ENCODE data around the gene ACVR1.

Gene ACVR1

DNA sequence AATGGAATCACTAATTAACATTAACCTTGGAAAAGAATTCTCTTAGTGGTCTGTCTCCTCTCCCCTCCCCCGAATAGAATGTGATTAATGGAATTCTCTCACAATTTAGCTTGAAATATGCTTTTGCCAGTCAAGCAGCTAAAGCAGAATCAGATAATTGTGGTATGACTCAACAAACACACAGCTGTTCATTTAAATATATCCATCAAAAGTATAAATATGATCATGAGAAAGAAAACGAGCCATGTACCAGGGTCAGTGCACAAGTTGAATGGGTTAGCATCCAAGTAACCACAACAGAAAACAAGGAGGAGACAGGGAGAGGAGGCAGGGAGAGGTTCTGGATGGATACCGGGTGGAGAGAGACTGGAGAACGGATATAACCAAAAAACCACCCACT is 66.9 kb downstream of the ACVR1 start:
- no peak overlapping the region for H3K18ac ChIP-seq (ENCODE audit: low read length)
- no peak overlapping the region for H3K9ac ChIP-seq (ENCODE audit: low read depth, low read length, poor library complexity)
- no peak overlapping the region for H2BK5ac ChIP-seq (ENCODE audit: low read length)
- H2AFZ ChIP-seq (ENCODE audit: low read length), result no peak overlapping the region
- no peak overlapping the region for H4K91ac ChIP-seq (ENCODE audit: low read depth, low read length, poor library complexity)
- H2AK5ac ChIP-seq (ENCODE audit: low read depth, low read length), result no peak overlapping the region
- no peak overlapping the region for H4K8ac ChIP-seq (ENCODE audit: low read depth, low read length)
- no peak for DNase-seq (ENCODE audit: low spot score)
- no peak overlapping the region for H3K27ac ChIP-seq (replicated peaks; ENCODE audit: low read length)
- no peak overlapping the region for H3K4ac ChIP-seq (ENCODE audit: low read length)
- H2BK120ac ChIP-seq (ENCODE audit: low read depth, low read length), result no peak overlapping the region
- no CpG with 5 or more reads among the region's 4 CpGs for WGBS, 2 donors (ENCODE audit: extremely low coverage in 2 of 2, insufficient read length in 2 of 2, insufficient replicate concordance in 1 of 2)
- no peaks in the 10 kb centered on the region for H3K27me3 ChIP-seq (ENCODE audit: control insufficient read depth in 3 of 3, insufficient read depth in 3 of 3, low read depth in 1 of 3, low read length in 3 of 3)
- no peaks in the 10 kb centered on the region for H3K4me1 ChIP-seq (ENCODE audit: control insufficient read depth in 2 of 2, insufficient read depth in 1 of 2, low read depth in 1 of 2, low read length in 2 of 2)
- H2BK12ac ChIP-seq (ENCODE audit: low read length), result no peak overlapping the region
- no peak overlapping the region for H3K23ac ChIP-seq (ENCODE audit: low read depth, low read length, poor library complexity)
- no peak overlapping the region for H3K4me2 ChIP-seq (ENCODE audit: insufficient read depth, low read length, poor library complexity, severe bottlenecking)
- H3K9me3 ChIP-seq (replicated peaks in 1 of 2; ENCODE audit: control insufficient read depth in 2 of 2, insufficient read depth in 1 of 2, low read depth in 1 of 2, low read length in 2 of 2), result no peaks in the 10 kb centered on the region
- H3K36me3 ChIP-seq (replicated peaks in 1 of 2; ENCODE audit: control insufficient read depth in 2 of 2, insufficient read depth in 2 of 2, low read length in 2 of 2), result no peaks in the 10 kb centered on the region
- H3K79me1 ChIP-seq (ENCODE audit: low read depth, low read length), result no peaks in the 10 kb centered on the region
- H3K14ac ChIP-seq (ENCODE audit: low read length), result no peak overlapping the region
- H2BK15ac ChIP-seq (ENCODE audit: low read length), result no peak overlapping the region
- no peak overlapping the region for H3K4me3 ChIP-seq (ENCODE audit: low read length in 2 of 2)

- H4K8ac ChIP-seq (ENCODE audit: low read depth, low read length), result no peak overlapping the region
- no peaks in the 10 kb centered on the region for H3K79me1 ChIP-seq (ENCODE audit: low read depth, low read length)
- WGBS, 2 donors (ENCODE audit: extremely low coverage in 2 of 2, insufficient read length in 2 of 2, insufficient replicate concordance in 1 of 2), result no CpG with 5 or more reads among the region's 3 CpGs
- no peak overlapping the region for H2AFZ ChIP-seq (ENCODE audit: low read length)
- H3K4ac ChIP-seq (ENCODE audit: low read length), result no peak overlapping the region
- no peak overlapping the region for H2BK12ac ChIP-seq (ENCODE audit: low read length)
- H3K9me3 ChIP-seq (replicated peaks in 1 of 2; ENCODE audit: control insufficient read depth in 2 of 2, insufficient read depth in 1 of 2, low read depth in 1 of 2, low read length in 2 of 2), result no peaks in the 10 kb centered on the region
- no peak overlapping the region for H2BK120ac ChIP-seq (ENCODE audit: low read depth, low read length)
- H3K18ac ChIP-seq (ENCODE audit: low read length), result no peak overlapping the region
- H2BK15ac ChIP-seq (ENCODE audit: low read length), result no peak overlapping the region
- no peak overlapping the region for H3K4me2 ChIP-seq (ENCODE audit: insufficient read depth, low read length, poor library complexity, severe bottlenecking)
- no peak overlapping the region for H3K27ac ChIP-seq (replicated peaks; ENCODE audit: low read length)
- no peak for DNase-seq (ENCODE audit: low spot score)
- no peak overlapping the region for H2BK5ac ChIP-seq (ENCODE audit: low read length)
- no peaks in the 10 kb centered on the region for H3K36me3 ChIP-seq (replicated peaks in 1 of 2; ENCODE audit: control insufficient read depth in 2 of 2, insufficient read depth in 2 of 2, low read length in 2 of 2)
- H3K23ac ChIP-seq (ENCODE audit: low read depth, low read length, poor library complexity), result no peak overlapping the region
- H4K91ac ChIP-seq (ENCODE audit: low read depth, low read length, poor library complexity), result no peak overlapping the region
- H3K9ac ChIP-seq (ENCODE audit: low read depth, low read length, poor library complexity), result no peak overlapping the region
- H3K4me3 ChIP-seq (ENCODE audit: low read length in 2 of 2), result no peak overlapping the region
- no peak overlapping the region for H2AK5ac ChIP-seq (ENCODE audit: low read depth, low read length)
- H3K27me3 ChIP-seq (ENCODE audit: control insufficient read depth in 3 of 3, insufficient read depth in 3 of 3, low read depth in 1 of 3, low read length in 3 of 3), result no peaks in the 10 kb centered on the region
- no peak overlapping the region for H3K14ac ChIP-seq (ENCODE audit: low read length)
- no peaks in the 10 kb centered on the region for H3K4me1 ChIP-seq (ENCODE audit: control insufficient read depth in 2 of 2, insufficient read depth in 1 of 2, low read depth in 1 of 2, low read length in 2 of 2)
Observed at GRCh38 chr2:157808421-157808820, 67.7 kb downstream of the ACVR1 start.

DNA sequence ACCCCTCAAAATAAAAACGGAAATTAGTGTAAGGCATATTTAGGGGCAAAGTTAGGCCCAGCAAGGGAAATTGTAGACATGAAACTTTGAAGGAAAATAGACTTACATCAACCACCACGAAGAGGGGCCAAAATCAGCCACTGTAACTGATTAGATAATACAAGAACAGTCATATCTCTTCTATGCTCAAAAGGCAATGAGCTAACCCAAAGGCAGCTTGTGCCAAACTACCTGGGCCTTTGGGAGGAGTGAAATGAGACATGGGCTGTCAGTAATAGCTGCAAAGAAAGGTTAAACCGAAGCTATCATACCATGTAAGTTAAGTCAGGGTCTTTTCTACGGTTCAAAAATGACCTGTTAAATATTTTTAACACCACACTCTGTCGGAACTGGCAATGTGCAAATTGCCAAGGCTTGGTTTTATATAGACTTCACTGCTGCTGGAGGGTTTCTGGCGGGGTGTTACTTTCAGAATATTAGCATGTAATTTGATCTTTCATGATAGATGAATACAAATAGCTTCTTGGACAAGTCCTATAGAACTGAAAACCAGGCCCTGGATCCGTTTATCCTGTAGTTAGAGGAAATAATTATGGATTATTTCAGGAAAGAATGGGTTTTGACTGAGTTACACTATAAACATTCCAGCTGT is 69.6 kb downstream of the ACVR1 start:
- no peaks in the 10 kb centered on the region for H3K79me1 ChIP-seq (ENCODE audit: low read depth, low read length)
- no peak overlapping the region for H2BK12ac ChIP-seq (ENCODE audit: low read length)
- no peak overlapping the region for H2AFZ ChIP-seq (ENCODE audit: low read length)
- H3K4me3 ChIP-seq (ENCODE audit: low read length in 2 of 2), result no peak overlapping the region
- H2AK5ac ChIP-seq (ENCODE audit: low read depth, low read length), result no peak overlapping the region
- no peak overlapping the region for H3K14ac ChIP-seq (ENCODE audit: low read length)
- WGBS, 2 donors (ENCODE audit: extremely low coverage in 2 of 2, insufficient read length in 2 of 2, insufficient replicate concordance in 1 of 2), result no CpG with 5 or more reads among the region's 7 CpGs
- no peak overlapping the region for H3K27ac ChIP-seq (replicated peaks; ENCODE audit: low read length)
- H4K91ac ChIP-seq (ENCODE audit: low read depth, low read length, poor library complexity), result no peak overlapping the region
- no peak overlapping the region for H2BK5ac ChIP-seq (ENCODE audit: low read length)
- H3K18ac ChIP-seq (ENCODE audit: low read length), result no peak overlapping the region
- H3K9ac ChIP-seq (ENCODE audit: low read depth, low read length, poor library complexity), result no peak overlapping the region
- no peak overlapping the region for H4K8ac ChIP-seq (ENCODE audit: low read depth, low read length)
- H2BK120ac ChIP-seq (ENCODE audit: low read depth, low read length), result no peak overlapping the region
- no peaks in the 10 kb centered on the region for H3K36me3 ChIP-seq (replicated peaks in 1 of 2; ENCODE audit: control insufficient read depth in 2 of 2, insufficient read depth in 2 of 2, low read length in 2 of 2)
- H3K4me1 ChIP-seq (ENCODE audit: control insufficient read depth in 2 of 2, insufficient read depth in 1 of 2, low read depth in 1 of 2, low read length in 2 of 2), result no peaks in the 10 kb centered on the region
- no peak overlapping the region for H3K4me2 ChIP-seq (ENCODE audit: insufficient read depth, low read length, poor library complexity, severe bottlenecking)
- no peaks in the 10 kb centered on the region for H3K9me3 ChIP-seq (replicated peaks in 1 of 2; ENCODE audit: control insufficient read depth in 2 of 2, insufficient read depth in 1 of 2, low read depth in 1 of 2, low read length in 2 of 2)
- no peak overlapping the region for H2BK15ac ChIP-seq (ENCODE audit: low read length)
- no peak overlapping the region for H3K23ac ChIP-seq (ENCODE audit: low read depth, low read length, poor library complexity)
- no peak for DNase-seq (ENCODE audit: low spot score)
- no peaks in the 10 kb centered on the region for H3K27me3 ChIP-seq (ENCODE audit: control insufficient read depth in 3 of 3, insufficient read depth in 3 of 3, low read depth in 1 of 3, low read length in 3 of 3)
- no peak overlapping the region for H3K4ac ChIP-seq (ENCODE audit: low read length)

DNA sequence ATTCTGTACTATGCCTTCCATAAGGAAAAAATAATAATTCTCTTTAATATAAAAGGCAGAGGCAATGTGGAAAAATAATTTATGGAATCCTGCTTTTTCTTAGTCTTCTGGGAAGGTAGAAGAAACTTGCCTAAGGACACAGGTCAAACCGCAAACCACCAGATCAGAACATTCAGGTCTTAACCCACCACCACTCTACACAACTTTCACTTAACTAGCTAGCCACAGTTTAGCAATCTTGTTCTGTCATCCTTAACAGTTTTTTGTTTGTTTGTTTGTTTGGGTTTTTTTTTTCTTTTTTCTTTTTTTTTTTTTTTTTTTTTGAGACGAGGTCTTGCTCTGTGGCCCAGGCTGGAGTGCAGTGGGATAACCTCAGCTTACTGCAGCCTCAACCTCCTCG is 70.6 kb downstream of the ACVR1 start:
- no peak overlapping the region for H3K9ac ChIP-seq (ENCODE audit: low read depth, low read length, poor library complexity)
- no peaks in the 10 kb centered on the region for H3K4me1 ChIP-seq (ENCODE audit: control insufficient read depth in 2 of 2, insufficient read depth in 1 of 2, low read depth in 1 of 2, low read length in 2 of 2)
- H3K27ac ChIP-seq (replicated peaks; ENCODE audit: low read length), result no peak overlapping the region
- H3K36me3 ChIP-seq (replicated peaks in 1 of 2; ENCODE audit: control insufficient read depth in 2 of 2, insufficient read depth in 2 of 2, low read length in 2 of 2), result no peaks in the 10 kb centered on the region
- WGBS, 2 donors (ENCODE audit: extremely low coverage in 2 of 2, insufficient read length in 2 of 2, insufficient replicate concordance in 1 of 2), result no CpG with 5 or more reads among the region's 3 CpGs
- H3K79me1 ChIP-seq (ENCODE audit: low read depth, low read length), result no peaks in the 10 kb centered on the region
- H2BK5ac ChIP-seq (ENCODE audit: low read length), result no peak overlapping the region
- no peak overlapping the region for H4K8ac ChIP-seq (ENCODE audit: low read depth, low read length)
- no peak overlapping the region for H4K91ac ChIP-seq (ENCODE audit: low read depth, low read length, poor library complexity)
- H3K18ac ChIP-seq (ENCODE audit: low read length), result no peak overlapping the region
- H3K27me3 ChIP-seq (ENCODE audit: control insufficient read depth in 3 of 3, insufficient read depth in 3 of 3, low read depth in 1 of 3, low read length in 3 of 3), result no peaks in the 10 kb centered on the region
- H3K4ac ChIP-seq (ENCODE audit: low read length), result no peak overlapping the region
- H2AK5ac ChIP-seq (ENCODE audit: low read depth, low read length), result no peak overlapping the region
- H3K23ac ChIP-seq (ENCODE audit: low read depth, low read length, poor library complexity), result no peak overlapping the region
- no peak overlapping the region for H2BK12ac ChIP-seq (ENCODE audit: low read length)
- H2BK120ac ChIP-seq (ENCODE audit: low read depth, low read length), result no peak overlapping the region
- no peak overlapping the region for H3K4me3 ChIP-seq (ENCODE audit: low read length in 2 of 2)
- no peak overlapping the region for H2BK15ac ChIP-seq (ENCODE audit: low read length)
- H3K9me3 ChIP-seq (replicated peaks in 1 of 2; ENCODE audit: control insufficient read depth in 2 of 2, insufficient read depth in 1 of 2, low read depth in 1 of 2, low read length in 2 of 2), result no peaks in the 10 kb centered on the region
- no peak for DNase-seq (ENCODE audit: low spot score)
- H3K4me2 ChIP-seq (ENCODE audit: insufficient read depth, low read length, poor library complexity, severe bottlenecking), result no peak overlapping the region
- no peak overlapping the region for H3K14ac ChIP-seq (ENCODE audit: low read length)
- no peak overlapping the region for H2AFZ ChIP-seq (ENCODE audit: low read length)
